Activated T-helper 9 cell treated with anti-CD3 and anti-CD28 coated beads, Interleukin-2, amount 50 U/mL, for 16 hours (primary cell): ENCODE measurements around the gene PPM1D.
"Not testable (repeated sequence)": the region's sequence is repeated elsewhere in the genome, so short reads cannot be mapped to it uniquely, and the experiment has no call there.

Source experiments
- DNase-seq: peaks from one replicate; pipeline ENCODE4 v3.0.0-alpha.2; 2020; ENCODE audit warnings: low read depth

PPM1D gene

GRCh38 chr17:60594170-60594569 is 5.8 kb upstream of the PPM1D start:
- not testable (repeated sequence) for DNase-seq

- no peak for DNase-seq
Measured at GRCh38 chr17:60594734-60595133, 5.3 kb upstream of the PPM1D start.

GRCh38 chr17:60597297-60597696 is 2.7 kb upstream of the PPM1D start:
- no peak for DNase-seq

- no peak for DNase-seq
Measured at GRCh38 chr17:60598001-60598736, 1.8 kb upstream of the PPM1D start.

- no peak for DNase-seq
Measured at GRCh38 chr17:60599220-60599619, 773 bp upstream of the PPM1D start.

- peak; percentile 40 for DNase-seq
Measured at GRCh38 chr17:60600490-60601446, 775 bp downstream of the PPM1D start.

- no peak for DNase-seq
Measured at GRCh38 chr17:60601447-60602384, 1.7 kb downstream of the PPM1D start.

- no peak for DNase-seq
Measured at GRCh38 chr17:60602385-60602742, 2.4 kb downstream of the PPM1D start.

GRCh38 chr17:60602871-60603270 is 2.9 kb downstream of the PPM1D start:
- DNase-seq, result no peak

- not testable (repeated sequence) for DNase-seq
Measured at GRCh38 chr17:60603477-60603876, 3.5 kb downstream of the PPM1D start.

- no peak for DNase-seq
Measured at GRCh38 chr17:60604686-60605334, 4.8 kb downstream of the PPM1D start.

- no peak for DNase-seq
Measured at GRCh38 chr17:60606036-60606435, 6.0 kb downstream of the PPM1D start.

GRCh38 chr17:60610473-60610872 is 10.5 kb downstream of the PPM1D start:
- DNase-seq, result no peak

GRCh38 chr17:60611321-60611720 is 11.3 kb downstream of the PPM1D start:
- DNase-seq, result not testable (repeated sequence)

GRCh38 chr17:60613325-60613724 is 13.3 kb downstream of the PPM1D start:
- no peak for DNase-seq

GRCh38 chr17:60613796-60614195 is 13.8 kb downstream of the PPM1D start:
- not testable (repeated sequence) for DNase-seq

GRCh38 chr17:60614247-60614646 is 14.3 kb downstream of the PPM1D start:
- DNase-seq, result not testable (repeated sequence)

GRCh38 chr17:60615108-60615507 is 15.1 kb downstream of the PPM1D start:
- DNase-seq, result no peak

GRCh38 chr17:60615840-60616239 is 15.8 kb downstream of the PPM1D start:
- no peak for DNase-seq

GRCh38 chr17:60618080-60618479 is 18.1 kb downstream of the PPM1D start:
- DNase-seq, result no peak

- DNase-seq, result no peak
Measured at GRCh38 chr17:60618854-60619526, 19.0 kb downstream of the PPM1D start.
